ENCODE results near the gene RRP1B.

DNA sequence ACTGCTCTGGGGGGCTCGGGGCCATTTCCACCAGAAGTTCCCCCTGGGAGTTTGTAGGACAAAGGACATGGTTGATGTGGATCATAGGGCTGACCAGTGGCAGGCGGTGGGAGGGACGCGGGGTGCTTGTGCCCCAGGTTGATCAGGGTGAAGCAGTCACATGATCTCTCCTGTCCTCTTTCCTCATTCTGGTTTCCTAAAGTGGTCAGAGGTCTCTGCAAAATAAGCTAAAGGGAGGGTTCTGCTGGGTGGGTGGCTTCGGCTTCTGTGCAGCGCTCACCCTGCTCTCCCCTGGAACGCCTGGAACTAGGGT, 68.8 kb downstream of the RRP1B start:
- TF ChIP-seq, protein P1, sequence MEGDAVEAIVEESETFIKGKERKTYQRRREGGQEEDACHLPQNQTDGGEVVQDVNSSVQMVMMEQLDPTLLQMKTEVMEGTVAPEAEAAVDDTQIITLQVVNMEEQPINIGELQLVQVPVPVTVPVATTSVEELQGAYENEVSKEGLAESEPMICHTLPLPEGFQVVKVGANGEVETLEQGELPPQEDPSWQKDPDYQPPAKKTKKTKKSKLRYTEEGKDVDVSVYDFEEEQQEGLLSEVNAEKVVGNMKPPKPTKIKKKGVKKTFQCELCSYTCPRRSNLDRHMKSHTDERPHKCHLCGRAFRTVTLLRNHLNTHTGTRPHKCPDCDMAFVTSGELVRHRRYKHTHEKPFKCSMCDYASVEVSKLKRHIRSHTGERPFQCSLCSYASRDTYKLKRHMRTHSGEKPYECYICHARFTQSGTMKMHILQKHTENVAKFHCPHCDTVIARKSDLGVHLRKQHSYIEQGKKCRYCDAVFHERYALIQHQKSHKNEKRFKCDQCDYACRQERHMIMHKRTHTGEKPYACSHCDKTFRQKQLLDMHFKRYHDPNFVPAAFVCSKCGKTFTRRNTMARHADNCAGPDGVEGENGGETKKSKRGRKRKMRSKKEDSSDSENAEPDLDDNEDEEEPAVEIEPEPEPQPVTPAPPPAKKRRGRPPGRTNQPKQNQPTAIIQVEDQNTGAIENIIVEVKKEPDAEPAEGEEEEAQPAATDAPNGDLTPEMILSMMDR (IDR thresholded peaks at IDR 0.05), result no peak
- no peak for TF ChIP-seq POLR2A (IDR thresholded peaks at IDR 0.05)
